ENCODE measurements around the gene EGFL8.
"Not testable (repeated sequence)": the region's sequence is repeated elsewhere in the genome, so short reads cannot be mapped to it uniquely, and the experiment has no call there.

EGFL8 gene

GRCh38 chr6:32184084-32184640 lies 19.8 kb downstream of the EGFL8 start, which contains the start of gene AGER:
Gene AGER (minus strand): TSS chr6:32184253. CDS start chr6:32184222, 31 bp downstream.
- TF ChIP-seq CTCF (IDR thresholded peaks at IDR 0.05; ENCODE audit: low read depth, low read length), result no peak
- Histone ChIP-seq H3K27ac (no peak within 1 kb of the TSS; the same call in 1 of the 2 replicates), H3K9me3 (ENCODE audit: severe bottlenecking) (no peaks in the 10 kb centered on the region), H3K36me3 (peaks cover 76% of the 10 kb centered on the region), H3K27me3 (ENCODE audit: insufficient read depth, low read depth, severe bottlenecking) (no peaks in the 10 kb centered on the region), H3K4me3 (ENCODE audit: low read depth, low read length) (no peak within 1 kb of the TSS)
- no peak for DNase-seq

- not testable (repeated sequence) for H3K27me3 ChIP-seq (ENCODE audit: insufficient read depth, low read depth, severe bottlenecking); H3K9me3 ChIP-seq (ENCODE audit: severe bottlenecking); H3K27ac ChIP-seq; H3K4me3 ChIP-seq (ENCODE audit: low read depth, low read length)
- H3K36me3 ChIP-seq, result peaks cover 65% of the 10 kb centered on the region
- peak; percentile 89 for DNase-seq
Measured at GRCh38 chr6:32185681-32186131, 21.3 kb downstream of the EGFL8 start.

- not testable (repeated sequence) for H3K27ac ChIP-seq; H3K4me3 ChIP-seq (ENCODE audit: low read depth, low read length); DNase-seq; H3K9me3 ChIP-seq (ENCODE audit: severe bottlenecking); H3K27me3 ChIP-seq (ENCODE audit: insufficient read depth, low read depth, severe bottlenecking)
- peaks cover 59% of the 10 kb centered on the region for H3K36me3 ChIP-seq
Measured at GRCh38 chr6:32186151-32186840, 21.9 kb downstream of the EGFL8 start.

- H3K36me3 ChIP-seq, result peaks cover 50% of the 10 kb centered on the region
Measured at GRCh38 chr6:32187009-32187709, 22.8 kb downstream of the EGFL8 start.

GRCh38 chr6:32187725-32188380 lies 23.5 kb downstream of the EGFL8 start:
- H3K9me3 ChIP-seq (ENCODE audit: severe bottlenecking); H3K27me3 ChIP-seq (ENCODE audit: insufficient read depth, low read depth, severe bottlenecking); DNase-seq; H3K4me3 ChIP-seq (ENCODE audit: low read depth, low read length): not testable (repeated sequence)
- Histone ChIP-seq H3K27ac (0 out of 2 replicates have a peak overlapping the region, but pooled peaks have one; percentile 88), H3K36me3 (peaks cover 43% of the 10 kb centered on the region)

More at GRCh38 chr6:32187009-32187709, 22.8 kb downstream of the EGFL8 start:
- Histone ChIP-seq H3K9me3 (ENCODE audit: severe bottlenecking) (no peaks in the 10 kb centered on the region), H3K4me3 (ENCODE audit: low read depth, low read length) (no peak overlapping the region), H3K27me3 (ENCODE audit: insufficient read depth, low read depth, severe bottlenecking) (no peaks in the 10 kb centered on the region), H3K27ac (no peak overlapping the region; the same call in 1 of the 2 replicates)
- TF ChIP-seq CTCF (IDR thresholded peaks at IDR 0.05; ENCODE audit: low read depth, low read length), result no peak
- DNase-seq, result no peak

- Histone ChIP-seq H3K4me3 (ENCODE audit: low read depth, low read length) (no peak overlapping the region; the same call in 1 of the 2 replicates), H3K9me3 (ENCODE audit: severe bottlenecking) (no peaks in the 10 kb centered on the region), H3K36me3 (peaks cover 36% of the 10 kb centered on the region), H3K27ac (peak overlapping the region; percentile 88), H3K27me3 (ENCODE audit: insufficient read depth, low read depth, severe bottlenecking) (no peaks in the 10 kb centered on the region)
- TF ChIP-seq CTCF (IDR thresholded peaks at IDR 0.05; ENCODE audit: low read depth, low read length), result no peak
- no peak for DNase-seq
Measured at GRCh38 chr6:32188381-32189068, 24.1 kb downstream of the EGFL8 start.

Data from WERI-Rb-1 (cell line).